DMS 273 (cell line): Measurements from ENCODE around the gene LAMTOR1.

Experiments used
- DNase-seq: peaks from one replicate; lab custom pipeline; 2025; ENCODE audit not compliant: unreplicated experiment; lab: John Stamatoyannopoulos, UW

Gene LAMTOR1

GRCh38 chr11:72081821-72082453, 21.2 kb downstream of the LAMTOR1 start:
- no peak for DNase-seq

DNA sequence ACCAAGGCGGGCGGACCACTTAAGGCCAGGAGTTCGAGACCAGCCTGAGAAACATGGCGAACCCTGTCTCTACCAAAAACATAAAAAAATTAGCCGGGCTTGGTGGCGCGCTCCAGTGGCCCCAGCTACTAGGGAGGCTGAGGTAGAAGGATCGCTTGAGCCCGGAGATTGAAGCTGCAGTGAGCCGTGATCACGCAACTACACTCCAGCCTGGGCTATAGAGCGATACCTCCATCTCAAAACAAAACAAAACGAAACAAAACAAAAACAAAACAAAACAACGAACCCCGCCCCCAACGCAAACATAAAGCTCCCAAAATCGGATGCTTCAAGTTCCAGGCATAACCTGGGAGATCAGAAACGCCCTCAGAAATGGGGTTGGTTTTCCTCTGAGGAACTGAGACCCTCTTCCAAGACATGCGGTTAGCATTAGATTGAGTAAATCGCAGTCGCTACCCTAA, 21.9 kb downstream of the LAMTOR1 start:
- DNase-seq = no peak

- DNase-seq = peak; percentile 99
Measured at GRCh38 chr11:72080326-72081183, 22.5 kb downstream of the LAMTOR1 start, which contains the start of the genes LRRC51 and NUMA1. Gene LRRC51, plus strand, starts transcription at chr11:72080850. Its CDS starts 8,234 bp downstream, at chr11:72089084. Gene NUMA1, minus strand, starts transcription at chr11:72080542. Its CDS starts 44,599 bp downstream, at chr11:72035943.

- DNase-seq = peak; percentile 71
Measured at GRCh38 chr11:72079819-72080325, 23.2 kb downstream of the LAMTOR1 start.

- DNase-seq = no peak
Measured at GRCh38 chr11:72078477-72078876, 24.6 kb downstream of the LAMTOR1 start.

DNA sequence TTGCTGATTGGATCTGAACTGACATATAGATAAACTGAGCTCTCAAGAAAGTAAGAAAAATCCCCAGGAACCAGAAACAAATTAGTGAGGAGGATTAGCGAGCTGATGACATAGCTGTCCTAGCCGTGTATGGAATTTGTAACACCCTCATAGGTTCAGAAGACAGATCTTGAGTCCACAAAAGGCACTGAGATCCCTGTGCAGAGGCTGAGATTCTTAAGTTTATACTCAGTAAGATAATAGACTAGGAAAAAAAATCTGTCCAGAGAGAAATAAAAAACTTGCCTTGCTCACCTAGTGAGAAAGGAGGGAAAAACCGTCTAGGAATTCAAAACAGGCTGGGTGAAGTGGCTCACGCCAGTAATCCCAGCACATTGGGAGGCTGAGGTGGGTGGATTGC, 27.3 kb downstream of the LAMTOR1 start:
- DNase-seq = no peak

GRCh38 chr11:72075109-72075508, 28.0 kb downstream of the LAMTOR1 start:
- DNase-seq = peak; percentile 14

GRCh38 chr11:72072348-72072747, 30.7 kb downstream of the LAMTOR1 start:
- DNase-seq = no peak

DNA sequence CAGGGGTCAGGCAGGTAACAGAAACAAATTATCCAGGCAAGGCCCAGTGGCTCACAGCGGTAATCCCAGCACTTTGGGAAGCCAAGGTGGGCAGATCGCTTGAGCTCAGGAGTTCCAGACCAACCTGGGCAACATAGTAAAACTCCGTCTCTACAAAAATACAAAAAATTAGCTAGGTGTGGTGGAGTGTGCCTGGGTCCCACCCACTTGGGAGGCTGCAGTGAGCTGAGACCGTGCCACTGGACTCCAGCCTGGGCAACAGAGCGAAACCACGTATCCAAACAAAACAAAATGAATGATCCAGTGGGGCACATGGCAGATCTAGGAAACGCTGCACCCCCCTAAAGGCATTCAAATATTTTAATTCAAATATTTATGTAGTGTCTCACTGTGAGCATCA, 32.6 kb downstream of the LAMTOR1 start:
- no peak for DNase-seq

DNA sequence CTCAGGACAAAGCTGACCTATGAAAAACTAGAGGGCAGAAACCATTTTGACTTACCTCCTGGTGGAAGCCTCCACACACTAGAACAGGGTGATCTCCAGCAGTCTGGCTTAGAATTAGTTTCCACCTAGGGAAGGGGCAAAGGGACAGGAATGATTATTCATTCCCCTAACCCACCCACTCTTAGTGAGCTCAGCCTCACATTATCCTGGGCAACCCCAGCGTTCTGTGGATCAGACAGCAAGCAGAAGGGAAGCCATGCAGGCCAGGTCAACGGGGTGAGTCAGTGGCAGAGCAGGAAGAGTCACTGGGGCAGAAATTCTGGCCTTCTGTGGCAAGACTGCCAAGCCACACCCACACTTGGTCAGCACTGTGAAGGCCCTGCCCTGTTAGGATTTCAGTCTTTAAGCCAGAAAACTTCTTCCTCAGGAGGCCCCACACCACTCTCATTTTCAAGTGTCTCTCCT, 33.3 kb downstream of the LAMTOR1 start:
- no peak for DNase-seq

DNA sequence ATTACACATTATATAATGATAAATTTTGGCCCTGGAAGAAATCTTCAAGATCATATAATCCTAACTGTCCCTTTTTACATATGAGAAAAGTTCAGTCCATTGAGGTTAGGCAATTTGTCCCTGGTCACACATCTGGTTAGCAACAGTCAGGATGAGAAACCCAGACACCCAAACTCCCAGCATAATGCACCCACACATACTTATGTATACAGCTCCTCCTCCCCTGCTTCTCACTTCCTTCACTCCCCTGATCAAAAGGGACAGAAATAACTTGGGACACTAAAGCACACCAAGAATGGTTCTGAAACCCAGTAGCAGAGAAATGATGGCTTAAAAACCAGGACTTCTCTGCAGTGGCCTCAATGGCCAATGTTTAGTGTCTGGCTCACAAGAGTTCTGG, 33.9 kb downstream of the LAMTOR1 start:
- DNase-seq = no peak

DNA sequence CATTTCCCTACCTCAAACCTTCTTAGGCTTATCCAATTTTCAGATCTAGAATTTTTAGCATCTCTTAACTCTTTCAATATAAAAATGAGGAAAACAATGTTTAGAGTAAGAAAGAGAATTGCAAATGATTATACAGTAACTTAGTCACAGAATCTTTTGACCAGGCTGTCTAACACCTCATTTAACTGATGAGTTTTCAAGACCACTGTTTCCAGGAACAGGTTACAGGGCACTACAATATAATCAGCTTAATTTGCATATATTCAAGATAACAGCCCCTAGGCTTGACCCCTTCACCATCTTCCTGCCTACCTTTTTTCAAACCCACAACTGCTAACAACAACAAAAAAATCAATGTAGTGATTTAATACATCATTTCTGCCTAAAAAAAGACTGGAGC, 35.4 kb downstream of the LAMTOR1 start:
- no peak for DNase-seq

- no peak for DNase-seq
Measured at GRCh38 chr11:72067266-72067665, 35.8 kb downstream of the LAMTOR1 start.

- DNase-seq = no peak
Measured at GRCh38 chr11:72066855-72067254, 36.2 kb downstream of the LAMTOR1 start.

DNA sequence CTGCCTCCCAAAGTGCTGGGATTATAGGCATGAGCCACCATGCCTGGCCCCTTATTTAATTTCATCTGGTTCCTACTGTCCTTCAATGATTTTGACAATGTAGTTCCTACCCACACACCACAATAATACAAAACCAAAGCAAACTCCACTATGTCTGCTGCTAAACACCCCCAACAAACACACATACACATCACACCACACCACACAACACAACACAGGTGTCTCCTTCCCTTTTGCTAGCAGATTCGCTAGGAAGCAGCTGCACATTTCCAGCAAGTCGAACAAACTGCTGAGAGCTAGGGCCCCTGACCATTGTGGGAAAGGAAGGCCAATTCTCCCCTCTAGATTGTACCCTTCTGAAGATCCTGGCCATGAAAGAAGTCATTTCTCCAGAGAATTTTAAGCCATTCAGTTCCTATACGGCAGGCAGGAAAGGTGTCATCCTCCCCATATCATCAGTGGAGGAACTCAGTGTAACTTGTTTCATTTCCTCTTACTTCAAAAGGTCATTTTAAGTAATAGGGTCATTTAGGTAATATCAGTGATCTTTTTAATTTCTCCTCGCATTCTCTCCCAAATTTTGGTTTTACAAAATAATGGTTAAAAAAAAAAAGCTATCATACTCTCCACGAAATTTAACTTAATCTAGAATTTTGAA, 41.2 kb downstream of the LAMTOR1 start:
- no peak for DNase-seq

DNA sequence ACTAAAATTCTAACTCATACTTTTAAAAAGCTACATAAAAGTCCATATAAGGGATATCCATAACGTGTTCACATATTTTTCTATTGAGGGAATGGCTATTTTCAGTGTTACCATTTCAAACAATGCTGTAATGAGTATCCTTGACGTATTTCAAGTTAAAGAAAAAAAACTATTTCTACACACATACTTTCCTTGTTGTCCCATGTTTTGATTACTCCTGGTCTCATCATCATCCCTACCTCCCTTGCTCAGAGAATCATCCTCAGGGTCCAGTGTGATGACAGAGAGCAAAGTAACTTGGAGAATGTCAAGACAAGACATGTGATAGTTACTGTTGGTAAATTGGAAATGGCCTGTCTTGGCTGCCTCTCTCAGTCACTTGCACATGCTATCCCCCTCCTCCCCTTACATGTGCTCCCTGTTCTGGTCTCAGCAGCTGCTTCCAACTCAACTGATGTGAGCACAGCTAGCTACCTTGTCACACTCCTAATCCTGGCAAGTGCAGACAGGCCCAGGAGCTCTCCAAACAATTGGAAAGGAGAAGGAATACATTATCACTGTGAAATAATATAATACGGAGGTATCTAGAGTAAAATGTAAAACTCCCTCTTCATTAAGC, 44.6 kb downstream of the LAMTOR1 start:
- DNase-seq = peak; percentile 23

- DNase-seq = no peak
Measured at GRCh38 chr11:72048766-72049460, 54.2 kb downstream of the LAMTOR1 start.
